K562 (cell line): ENCODE measurements around the gene SPDYE16. TPM values are rescaled to one million over a fixed set of nuclear protein-coding genes. Genes with fewer than 3 reads are reported as not detected.

Experiments used
- ADNP ChIP-seq: fragments of 200-800 bp; sonication (Bioruptor generic); IDR thresholded peaks from 2 replicates; pipeline ENCODE4 v1.6.1; 2016; ENCODE audit warnings: missing genetic modification characterization, missing compliant biosample characterization
- CEBPG ChIP-seq, 3 experiments: fragments of 200-800 bp in 1 of 3; sonication (Bioruptor generic) in 1 of 3; sonication (generic) in 1 of 3; formaldehyde crosslinking in 1 of 3; IDR thresholded peaks in 2 of 3; conservative IDR thresholded peaks in 1 of 3; 2 replicates each; pipeline versions ENCODE4 v1.6.1 to v1.8.0; 2016 to 2022; ENCODE audit warnings: missing compliant biosample characterization in 2 of 3, missing genetic modification characterization in 2 of 3, mild to moderate bottlenecking in 1 of 3, missing genetic modification reagents in 1 of 3
- HOXB6 ChIP-seq: fragments of 250-450 bp; sonication (Bioruptor Pico); IDR thresholded peaks from 2 replicates; pipeline ENCODE4 v1.5.1; 2022; ENCODE audit warnings: mild to moderate bottlenecking, borderline replicate concordance
- MXI1 ChIP-seq: IDR thresholded peaks from 2 replicates; pipeline ENCODE4 v1.6.1; 2011; ENCODE audit warnings: low read depth, mild to moderate bottlenecking, improper control_type of control experiment, low read length
- MYNN ChIP-seq, 2 experiments: sonication (generic); formaldehyde crosslinking in 1 of 2; IDR thresholded peaks; 2 replicates each; pipeline versions ENCODE4 v1.5.0 to v1.6.1; 2016 to 2020; ENCODE audit warnings: antibody characterized with exemption in 1 of 2, missing genetic modification reagents in 1 of 2
- NONO ChIP-seq, 2 experiments: fragments of 200-400 bp in 1 of 2; fragments of 450-650 bp in 1 of 2; formaldehyde crosslinking in 1 of 2; IDR thresholded peaks; 2 replicates each; pipeline ENCODE4 v1.6.1; 2017; ENCODE audit warnings: low read depth in 2 of 2, mild to moderate bottlenecking in 2 of 2, moderate library complexity in 2 of 2, low read length in 1 of 2
- ZFP1 ChIP-seq: fragments of 450-650 bp; formaldehyde crosslinking; IDR thresholded peaks from 2 replicates; pipeline ENCODE4 v1.4.0; 2020; ENCODE audit warnings: mild to moderate bottlenecking, mixed read lengths
- ZNF407 ChIP-seq: fragments of 450-650 bp; IDR thresholded peaks from 2 replicates; pipeline ENCODE4 v1.6.1; 2016; ENCODE audit warnings: low read depth
- polyA plus RNA-seq, 8 experiments: library from polyadenylated mRNA; depleted of rRNA in 4 of 8; stranded (reverse) in 5 of 8; unstranded in 3 of 8; fragments of >200 nt; fragmentation: Nextera tagmentation in 2 of 8; fragmentation: Illumina TruSeq in 1 of 8; extraction: Ambion mirVana in 2 of 8; extraction: Trizol in 1 of 8; gene quantifications; 2 replicates each; pipeline versions ENCODE4 v1.2.1 to v1.2.3, GENCODE V29; 2011 to 2014; ENCODE audit warnings: inconsistent platforms in 1 of 8, missing spikeins in 1 of 8
- total RNA-seq, 7 experiments: library from RNA; depleted of rRNA in 6 of 7; stranded (reverse); fragments of >200 nt in 6 of 7; fragmentation: Illumina TruSeq in 2 of 7; extraction: Trizol in 2 of 7; gene quantifications; 2 replicates each; pipeline versions ENCODE4 v1.2.1 to v1.2.3, GENCODE V29; 2011 to 2021; ENCODE audit warnings: low replicate concordance in 1 of 7
- TF ChIP-seq, protein P1 (sequence below): fragments of 200-400 bp; formaldehyde crosslinking; IDR thresholded peaks from 2 replicates; pipeline ENCODE4 v1.6.1; 2017; ENCODE audit warnings: mild to moderate bottlenecking, low read depth, low read length, moderate library complexity
- TF ChIP-seq, protein P2 (sequence below): sonication (generic); formaldehyde crosslinking; IDR thresholded peaks from 2 replicates; pipeline ENCODE4 v1.8.1; 2023; ENCODE audit warnings: mild to moderate bottlenecking, missing genetic modification reagents, moderate library complexity
- TF ChIP-seq, protein P3 (sequence below), 3 experiments: IDR thresholded peaks in 2 of 3; conservative IDR thresholded peaks in 1 of 3; 2 replicates each; pipeline ENCODE4 v1.5.1; 2011 to 2012; ENCODE audit warnings: low read length in 3 of 3, mild to moderate bottlenecking in 3 of 3, control low read depth in 2 of 3, improper control_type of control experiment in 1 of 3, inconsistent platforms in 1 of 3, low read depth in 1 of 3, mixed read lengths in 1 of 3, moderate library complexity in 1 of 3; ENCODE audit not compliant: insufficient read depth in 2 of 3

Gene SPDYE16
- total and polyA plus RNA-seq, 9 of the 15 experiments (the other 6 are each of a cell fraction or from before 2014, with no cell fraction given): 0.04 to 0.13 (median 0.06) TPM; not detected in 4

DNA sequence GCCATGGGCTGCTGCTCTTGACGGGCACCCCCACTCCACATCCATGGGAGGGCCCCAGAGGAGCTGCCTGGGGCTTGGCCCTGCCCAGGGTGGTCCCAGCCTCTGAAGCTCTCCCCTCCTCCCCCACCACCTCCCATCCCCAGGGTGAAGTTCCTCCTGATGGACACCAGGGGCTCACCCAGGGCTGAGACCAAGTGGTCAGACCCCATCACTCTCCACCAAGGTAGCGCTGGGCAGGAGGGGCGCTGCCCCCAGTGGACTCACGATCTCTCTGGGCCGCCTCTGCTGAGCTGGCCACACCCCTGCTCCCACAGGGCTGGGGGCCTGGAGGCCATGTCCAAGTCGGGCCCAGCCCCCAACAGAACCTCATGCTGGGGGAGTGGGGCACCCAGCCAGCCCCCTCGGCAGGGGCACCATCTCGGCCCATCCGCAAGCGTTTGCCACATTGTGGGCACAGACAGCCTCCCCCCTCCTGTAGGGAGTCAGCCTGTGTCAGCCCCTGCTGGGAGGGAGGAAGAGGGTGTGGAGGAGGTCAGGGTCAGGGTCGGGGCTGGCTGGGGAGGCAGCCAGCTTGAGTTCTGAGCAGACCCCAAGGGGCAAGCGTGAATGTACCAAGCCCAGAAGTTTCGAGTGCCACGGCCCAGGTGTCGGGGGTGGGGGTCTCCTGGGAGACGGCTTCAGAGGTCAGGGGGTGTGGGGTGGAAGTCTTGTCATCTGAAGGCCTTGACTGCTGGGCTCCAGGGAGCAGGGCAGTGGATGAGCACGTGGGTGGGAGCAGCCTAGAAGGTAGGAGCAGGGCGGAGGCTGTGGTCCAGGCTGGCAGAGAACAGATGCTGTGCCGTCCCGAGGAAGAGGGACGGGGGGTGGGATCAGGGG, 29.9 kb downstream of the SPDYE16 start (continued):
- TF ChIP-seq ZNF407 (no peak), MXI1 (no peak), HOXB6 (no peak), NONO (IDR thresholded peaks at IDR 0.05; ENCODE audit: low read depth in 2 of 2, low read length in 1 of 2) (no peak), ADNP (no peak), MYNN (IDR thresholded peaks at IDR 0.05) (no peak), MYNN (CRISPR knock-in tag; IDR thresholded peaks at IDR 0.05) (no peak), ZFP1 (CRISPR knock-in tag) (no peak), CEBPG (CRISPR knock-in tag; IDR thresholded peaks at IDR 0.05) (no peak), CEBPG (tag; conservative IDR thresholded peaks at IDR 0.05 in 1 of 2, IDR thresholded peaks at IDR 0.05 in 1 of 2) (no peak)
- TF ChIP-seq, protein P1, sequence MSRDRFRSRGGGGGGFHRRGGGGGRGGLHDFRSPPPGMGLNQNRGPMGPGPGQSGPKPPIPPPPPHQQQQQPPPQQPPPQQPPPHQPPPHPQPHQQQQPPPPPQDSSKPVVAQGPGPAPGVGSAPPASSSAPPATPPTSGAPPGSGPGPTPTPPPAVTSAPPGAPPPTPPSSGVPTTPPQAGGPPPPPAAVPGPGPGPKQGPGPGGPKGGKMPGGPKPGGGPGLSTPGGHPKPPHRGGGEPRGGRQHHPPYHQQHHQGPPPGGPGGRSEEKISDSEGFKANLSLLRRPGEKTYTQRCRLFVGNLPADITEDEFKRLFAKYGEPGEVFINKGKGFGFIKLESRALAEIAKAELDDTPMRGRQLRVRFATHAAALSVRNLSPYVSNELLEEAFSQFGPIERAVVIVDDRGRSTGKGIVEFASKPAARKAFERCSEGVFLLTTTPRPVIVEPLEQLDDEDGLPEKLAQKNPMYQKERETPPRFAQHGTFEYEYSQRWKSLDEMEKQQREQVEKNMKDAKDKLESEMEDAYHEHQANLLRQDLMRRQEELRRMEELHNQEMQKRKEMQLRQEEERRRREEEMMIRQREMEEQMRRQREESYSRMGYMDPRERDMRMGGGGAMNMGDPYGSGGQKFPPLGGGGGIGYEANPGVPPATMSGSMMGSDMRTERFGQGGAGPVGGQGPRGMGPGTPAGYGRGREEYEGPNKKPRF: no peak
- TF ChIP-seq, protein P2, sequence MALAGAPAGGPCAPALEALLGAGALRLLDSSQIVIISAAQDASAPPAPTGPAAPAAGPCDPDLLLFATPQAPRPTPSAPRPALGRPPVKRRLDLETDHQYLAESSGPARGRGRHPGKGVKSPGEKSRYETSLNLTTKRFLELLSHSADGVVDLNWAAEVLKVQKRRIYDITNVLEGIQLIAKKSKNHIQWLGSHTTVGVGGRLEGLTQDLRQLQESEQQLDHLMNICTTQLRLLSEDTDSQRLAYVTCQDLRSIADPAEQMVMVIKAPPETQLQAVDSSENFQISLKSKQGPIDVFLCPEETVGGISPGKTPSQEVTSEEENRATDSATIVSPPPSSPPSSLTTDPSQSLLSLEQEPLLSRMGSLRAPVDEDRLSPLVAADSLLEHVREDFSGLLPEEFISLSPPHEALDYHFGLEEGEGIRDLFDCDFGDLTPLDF (CRISPR knock-in tag): no peak
- TF ChIP-seq, protein P3, sequence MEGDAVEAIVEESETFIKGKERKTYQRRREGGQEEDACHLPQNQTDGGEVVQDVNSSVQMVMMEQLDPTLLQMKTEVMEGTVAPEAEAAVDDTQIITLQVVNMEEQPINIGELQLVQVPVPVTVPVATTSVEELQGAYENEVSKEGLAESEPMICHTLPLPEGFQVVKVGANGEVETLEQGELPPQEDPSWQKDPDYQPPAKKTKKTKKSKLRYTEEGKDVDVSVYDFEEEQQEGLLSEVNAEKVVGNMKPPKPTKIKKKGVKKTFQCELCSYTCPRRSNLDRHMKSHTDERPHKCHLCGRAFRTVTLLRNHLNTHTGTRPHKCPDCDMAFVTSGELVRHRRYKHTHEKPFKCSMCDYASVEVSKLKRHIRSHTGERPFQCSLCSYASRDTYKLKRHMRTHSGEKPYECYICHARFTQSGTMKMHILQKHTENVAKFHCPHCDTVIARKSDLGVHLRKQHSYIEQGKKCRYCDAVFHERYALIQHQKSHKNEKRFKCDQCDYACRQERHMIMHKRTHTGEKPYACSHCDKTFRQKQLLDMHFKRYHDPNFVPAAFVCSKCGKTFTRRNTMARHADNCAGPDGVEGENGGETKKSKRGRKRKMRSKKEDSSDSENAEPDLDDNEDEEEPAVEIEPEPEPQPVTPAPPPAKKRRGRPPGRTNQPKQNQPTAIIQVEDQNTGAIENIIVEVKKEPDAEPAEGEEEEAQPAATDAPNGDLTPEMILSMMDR (IDR thresholded peaks at IDR 0.05 in 2 of 3, conservative IDR thresholded peaks at IDR 0.05 in 1 of 3; ENCODE audit: insufficient read depth in 2 of 3, low read depth in 1 of 3, low read length in 3 of 3): peak; percentile 29 to 60 (median 48)
